HG02970 (cell line): ENCODE measurements around the gene ELP4.

Experiments
- ATAC-seq: cut with Tn5 transposase; IDR thresholded peaks from one replicate; pipeline ENCODE4 v1.9.1; 2021; ENCODE audit warnings: mild to moderate bottlenecking, moderate library complexity, moderate number of reproducible peaks; ENCODE audit not compliant: unreplicated experiment, low FRiP score

The ELP4 gene

GRCh38 chr11:31807799-31808667 is 298.5 kb downstream of the ELP4 start:
- ATAC-seq = no peak

DNA sequence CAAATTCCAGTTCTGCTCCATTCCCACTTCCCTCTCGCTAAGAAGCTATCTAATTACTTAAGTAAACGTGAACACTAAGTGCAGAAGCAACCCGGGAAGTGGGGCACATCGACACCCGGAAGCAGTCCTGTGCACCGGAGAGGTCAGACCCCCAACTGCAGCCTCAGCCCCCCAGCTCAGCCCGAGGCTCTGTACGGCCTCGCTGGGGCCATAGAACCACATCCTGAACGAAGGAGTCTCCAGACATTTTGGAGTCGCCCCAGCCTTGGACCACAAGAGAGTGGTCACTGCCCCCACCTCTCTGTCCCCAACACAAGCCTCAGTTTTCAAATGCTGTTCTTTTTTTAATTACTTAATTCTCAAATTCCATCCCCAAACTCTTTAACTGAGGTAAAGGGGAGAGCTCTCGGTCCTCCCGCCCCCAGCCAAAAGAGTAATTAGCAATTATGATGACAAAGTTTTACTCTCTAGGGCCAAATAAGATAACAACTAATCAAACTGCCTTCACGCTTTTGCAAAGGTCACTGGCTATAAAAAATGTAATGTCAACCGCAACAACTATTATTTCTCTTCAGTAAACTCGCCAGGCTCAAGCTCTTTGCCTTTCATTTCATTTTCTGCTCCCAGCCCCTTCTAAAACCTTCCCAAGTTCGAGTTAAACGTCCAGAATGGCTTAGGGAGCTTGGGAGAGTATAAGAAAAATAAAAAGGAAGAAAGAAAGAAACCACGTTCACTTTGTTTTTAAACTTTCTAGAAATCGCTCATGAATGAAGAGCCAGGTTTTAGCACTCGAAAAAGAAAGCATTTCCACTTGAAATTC is 299.4 kb downstream of the ELP4 start:
- ATAC-seq = no peak

GRCh38 chr11:31809541-31809856 is 299.9 kb downstream of the ELP4 start:
- no peak for ATAC-seq

GRCh38 chr11:31809857-31810778 is 300.6 kb downstream of the ELP4 start:
- no peak for ATAC-seq

DNA sequence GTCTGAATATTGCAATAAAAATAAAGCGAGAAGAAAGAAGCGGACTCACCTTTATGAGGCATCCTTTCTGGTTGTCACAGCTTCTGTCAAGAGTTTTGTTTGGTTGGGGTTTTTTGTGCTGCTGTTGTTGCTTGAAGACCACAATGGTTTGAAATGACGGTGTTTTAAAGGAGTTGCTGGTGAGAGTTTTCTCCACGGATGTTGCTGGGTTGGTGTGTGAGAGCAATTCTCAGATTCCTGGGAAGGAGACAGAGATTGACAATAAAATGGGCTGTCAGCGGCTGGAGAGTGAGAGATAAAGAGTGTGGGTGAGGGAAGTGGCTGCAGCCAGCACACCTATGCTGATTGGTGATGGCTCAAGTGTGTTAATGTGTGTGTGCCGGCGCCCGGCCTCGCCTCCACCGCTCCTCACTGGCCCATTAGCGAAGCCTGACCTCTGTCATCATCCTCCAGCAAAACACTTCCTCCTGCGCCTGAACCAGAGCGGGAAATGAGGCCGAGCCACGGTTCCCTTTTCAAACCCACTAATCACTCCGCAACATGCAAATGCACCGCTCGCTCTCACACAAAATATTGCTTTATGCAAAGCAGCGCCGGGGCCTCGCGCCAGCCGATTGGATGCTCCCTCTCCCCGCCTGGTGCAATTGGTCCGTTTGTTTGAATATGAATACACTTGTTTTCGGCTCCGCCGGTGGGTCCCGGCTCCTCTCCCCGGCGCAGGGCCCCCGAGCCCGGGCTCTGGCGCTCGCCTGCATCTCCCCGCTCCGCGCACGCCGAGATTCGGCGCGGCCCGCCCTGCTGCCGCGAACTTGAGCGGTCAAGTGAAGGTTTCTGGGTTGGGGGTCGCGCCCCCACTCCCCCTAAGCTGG is 301.4 kb downstream of the ELP4 start, which contains the start of gene PAX6:
TSS of gene PAX6 (minus strand) at position 544 of the 869 bp plus-strand sequence. CDS start 4,911 bp downstream, outside the sequence.
- ATAC-seq = peak; percentile 68

GRCh38 chr11:31812383-31813381 is 303.1 kb downstream of the ELP4 start:
- no peak for ATAC-seq

DNA sequence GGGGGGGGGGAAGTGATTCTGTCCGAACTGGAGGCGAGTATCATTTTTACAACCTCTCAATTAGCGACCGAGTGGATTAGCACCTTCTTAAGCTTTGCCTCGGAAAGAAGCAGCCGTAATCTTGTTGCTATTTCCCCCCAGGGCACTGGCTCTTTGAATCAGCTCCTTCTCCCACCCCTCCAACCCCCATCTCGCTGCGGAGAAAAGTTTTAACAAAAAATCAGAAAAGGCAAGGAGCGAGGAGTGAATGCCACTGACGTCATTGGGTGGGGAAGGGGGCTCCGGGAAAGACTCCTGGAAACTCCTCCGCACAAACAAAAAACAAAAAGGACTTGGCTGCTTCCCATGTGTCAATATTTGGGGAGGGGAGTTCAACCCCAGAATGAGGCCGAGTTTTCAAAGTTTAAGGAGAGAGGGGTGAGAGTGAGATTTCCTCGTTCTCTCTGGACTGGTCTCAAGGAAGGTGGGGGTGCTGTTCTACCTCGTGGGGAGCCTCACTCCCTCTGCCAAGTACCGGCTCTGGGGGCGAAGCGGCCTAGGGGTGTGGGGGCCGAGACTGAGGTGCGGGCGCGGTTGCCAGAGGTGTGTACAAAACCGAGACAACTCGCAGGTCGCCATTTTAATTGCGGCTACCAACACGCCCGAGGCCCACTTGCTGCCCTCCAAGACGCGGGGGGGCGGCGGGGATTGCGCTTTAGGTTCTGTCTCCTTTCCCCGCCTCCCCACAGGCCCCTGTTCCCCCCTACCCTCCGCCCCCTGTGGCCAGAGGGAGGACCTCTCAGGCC is 304.0 kb downstream of the ELP4 start:
- ATAC-seq = no peak

DNA sequence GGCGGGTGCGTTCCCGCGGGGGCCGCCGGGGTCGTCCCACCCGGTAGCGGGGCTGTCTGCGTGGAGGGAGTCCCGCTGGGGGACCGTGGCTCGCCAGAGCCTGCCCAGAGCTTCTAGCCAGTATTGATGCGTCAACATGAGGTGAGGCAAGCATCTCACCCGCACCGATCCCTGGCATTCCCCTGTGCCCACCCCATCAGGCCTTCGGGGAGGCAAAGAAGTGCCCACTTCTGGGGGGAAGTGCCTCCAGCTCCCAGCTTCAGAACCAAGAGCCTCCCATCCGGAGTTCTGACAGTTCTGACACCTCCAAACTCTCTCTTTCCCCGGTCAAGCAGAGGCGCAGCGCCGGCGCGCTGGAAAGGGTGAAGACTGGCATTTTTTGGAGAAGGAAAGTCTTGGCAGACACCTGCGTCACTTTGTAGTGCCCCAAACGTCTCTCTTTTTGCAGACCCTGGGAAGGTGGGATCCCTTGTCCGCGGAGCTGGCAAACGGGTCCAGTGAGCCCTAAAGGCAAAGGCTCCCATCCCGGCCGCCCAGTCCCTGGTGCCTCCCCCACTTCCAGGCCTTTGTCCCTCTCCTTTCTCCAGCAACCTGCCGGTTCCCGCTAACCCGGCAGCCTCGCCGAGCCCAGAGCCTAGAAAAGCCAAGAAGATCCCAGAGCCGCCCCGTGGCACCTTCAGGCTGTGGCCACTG is 304.8 kb downstream of the ELP4 start:
- ATAC-seq = no peak

DNA sequence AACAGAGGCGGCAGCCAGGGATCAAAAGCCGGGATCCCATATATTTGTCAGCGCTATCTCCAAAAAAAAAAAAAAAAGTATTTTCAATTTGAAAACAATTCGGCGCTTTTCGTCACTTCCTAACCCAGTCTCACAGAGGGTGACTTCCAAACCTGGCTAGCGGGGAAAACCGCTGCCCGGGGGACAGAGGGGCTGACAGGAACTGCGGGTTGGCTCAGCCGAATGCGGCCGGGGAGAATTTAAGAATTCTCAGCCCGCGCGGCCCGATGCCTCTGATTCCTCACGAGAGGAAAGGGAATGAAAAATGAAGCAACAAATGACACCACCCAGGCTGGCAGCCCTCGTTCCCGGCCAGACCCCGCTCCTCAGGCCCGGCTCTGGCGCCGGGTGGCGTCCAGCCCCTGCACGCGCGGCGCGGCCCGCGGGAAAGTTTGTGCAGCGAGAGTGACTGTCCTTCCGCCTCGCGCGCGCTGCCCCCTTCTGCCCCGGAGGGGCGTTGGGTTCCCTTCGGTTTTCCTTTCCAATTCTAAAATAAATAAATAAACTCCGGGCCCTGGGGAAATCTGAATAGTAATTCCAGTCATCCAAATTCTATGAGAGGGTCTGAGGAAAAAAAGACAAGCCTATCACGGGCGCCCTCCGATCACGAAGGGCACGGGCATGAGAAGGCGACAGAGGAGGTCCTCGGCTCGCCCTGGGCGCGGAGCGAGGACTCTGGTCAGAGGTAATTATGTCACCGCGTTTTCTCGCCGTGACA is 306.3 kb downstream of the ELP4 start:
- ATAC-seq = no peak

- ATAC-seq = no peak
Observed at GRCh38 chr11:31816468-31817053, 307.0 kb downstream of the ELP4 start.

DNA sequence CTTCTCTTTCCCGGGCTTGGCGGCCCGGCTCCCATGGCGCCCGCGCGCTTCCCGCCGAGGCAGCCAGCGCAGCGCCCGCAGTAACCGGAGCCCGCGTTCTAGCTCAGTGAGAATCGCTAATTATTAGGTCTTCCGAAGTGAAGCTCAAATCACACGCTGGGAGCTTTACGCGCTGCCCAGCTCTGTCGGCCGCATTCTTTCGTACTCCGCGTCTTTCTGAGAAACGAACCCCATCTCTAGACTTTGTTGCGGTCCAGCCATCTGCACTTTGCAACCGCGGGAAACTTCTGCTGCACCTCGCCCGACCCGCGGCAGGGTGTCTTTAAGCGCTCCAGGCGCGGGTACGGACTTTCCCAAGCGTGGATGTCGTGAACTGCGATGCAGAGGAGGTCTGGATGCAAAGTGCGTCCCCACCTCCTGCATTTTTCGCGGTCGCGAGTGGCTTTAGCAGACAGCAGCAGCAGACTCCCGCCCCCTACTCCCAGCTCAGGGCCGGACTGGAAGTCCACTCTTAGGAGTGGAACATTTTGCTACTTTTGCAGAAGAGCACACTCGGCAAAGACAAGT is 307.6 kb downstream of the ELP4 start:
- no peak for ATAC-seq

DNA sequence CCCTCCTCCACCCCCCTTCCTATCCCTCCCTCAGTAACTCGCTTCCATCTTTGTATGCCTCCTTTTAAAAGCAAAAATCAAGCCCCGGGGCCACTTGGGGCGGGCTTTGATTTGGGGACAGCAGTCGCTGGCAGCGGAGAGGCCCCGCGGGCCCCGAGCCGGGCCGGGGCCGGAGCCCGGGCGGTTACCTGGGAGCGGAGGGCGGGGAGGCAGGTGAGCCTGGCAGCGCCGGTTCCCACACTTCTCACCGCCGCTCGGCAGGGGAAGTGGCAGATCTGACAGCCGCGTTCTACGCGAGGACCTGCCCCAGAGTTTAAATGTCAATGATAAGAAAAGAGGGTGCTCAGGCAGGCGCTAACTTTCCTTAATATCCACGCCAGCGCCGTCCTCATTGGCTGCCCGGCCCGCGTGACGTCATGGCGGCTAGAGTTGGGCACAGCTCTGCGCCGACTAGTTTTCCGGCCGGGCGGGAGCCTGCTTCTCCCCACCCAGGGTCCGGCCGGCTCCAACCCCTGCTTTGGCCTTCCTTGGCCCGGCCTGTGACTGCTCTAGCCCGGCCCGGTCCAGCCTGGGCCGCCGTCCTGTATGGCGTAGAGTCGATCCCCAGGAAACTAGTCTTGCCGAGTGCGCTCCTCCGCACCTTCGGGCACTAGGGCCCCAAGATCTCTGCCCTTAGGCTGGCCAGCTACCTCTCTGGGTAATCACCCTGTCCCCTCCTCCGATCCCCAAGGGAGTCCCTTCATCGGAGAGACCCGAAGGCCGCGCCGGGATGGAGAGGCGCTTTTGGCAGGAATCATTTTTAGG is 308.3 kb downstream of the ELP4 start:
- ATAC-seq = no peak

DNA sequence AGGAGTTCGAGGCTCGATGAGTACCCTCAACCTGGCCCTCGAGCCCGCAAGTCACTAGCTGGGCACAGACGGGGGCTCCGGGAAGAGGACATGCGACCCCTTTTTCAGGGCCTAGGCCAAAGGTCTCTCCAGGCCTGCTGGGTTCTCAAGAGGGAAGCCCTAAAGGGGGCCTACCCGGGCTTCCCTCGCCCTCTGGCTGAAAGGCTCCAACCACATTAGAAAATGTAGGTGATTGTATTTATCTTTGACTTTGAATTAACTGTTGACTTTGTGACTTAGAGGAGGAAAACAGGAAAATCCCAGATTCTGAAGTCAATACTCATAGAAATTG is 308.8 kb downstream of the ELP4 start:
- no peak for ATAC-seq

- ATAC-seq = no peak
Observed at GRCh38 chr11:31818874-31819331, 309.3 kb downstream of the ELP4 start.
